MM.1S (cell line): ENCODE data around the gene METTL24.

Source experiments
- DNase-seq: peaks from one replicate; pipeline ENCODE4 v3.0.0-alpha.2; 2015
- H2AFZ ChIP-seq: fragments of 300-600 bp; sonication (generic); 2 replicates; pipeline ENCODE4 v1.6.0; 2016; ENCODE audit warnings: antibody characterized with exemption, low read length
- H3F3A ChIP-seq: fragments of 300-600 bp; sonication (generic); 2 replicates; pipeline ENCODE4 v1.6.1; 2016; ENCODE audit warnings: mild to moderate bottlenecking, antibody characterized with exemption, low read length, moderate library complexity, mixed read lengths; ENCODE audit not compliant: insufficient read depth
- H3K27ac ChIP-seq: fragments of 300-600 bp; sonication (generic); 2 replicates; pipeline ENCODE4 v1.5.1; 2016; ENCODE audit warnings: mild to moderate bottlenecking, low read length
- H3K27me3 ChIP-seq: fragments of 300-600 bp; sonication (generic); replicated peaks from 2 replicates; pipeline ENCODE4 v1.6.0; 2016; ENCODE audit warnings: low read length; ENCODE audit not compliant: insufficient read depth
- H3K36me3 ChIP-seq: fragments of 300-600 bp; sonication (generic); replicated peaks from 2 replicates; pipeline ENCODE4 v1.6.1; 2016; ENCODE audit warnings: mild to moderate bottlenecking, low read length, mixed read lengths; ENCODE audit not compliant: insufficient read depth
- H3K4me1 ChIP-seq: fragments of 300-600 bp; sonication (generic); 2 replicates; pipeline ENCODE4 v1.6.1; 2016; ENCODE audit warnings: low read length, mixed read lengths
- H3K4me2 ChIP-seq: fragments of 300-600 bp; sonication (generic); 2 replicates; pipeline ENCODE4 v1.6.0; 2016; ENCODE audit warnings: low read depth, low read length
- H3K4me3 ChIP-seq: fragments of 300-600 bp; sonication (generic); 2 replicates; pipeline ENCODE4 v1.5.1; 2016; ENCODE audit warnings: low read length, mixed read lengths
- H3K79me2 ChIP-seq: fragments of 300-600 bp; sonication (generic); 2 replicates; pipeline ENCODE4 v1.6.1; 2016; ENCODE audit warnings: mixed run types, low read length, mixed read lengths
- H3K9ac ChIP-seq: fragments of 300-600 bp; sonication (generic); 2 replicates; pipeline ENCODE4 v1.6.1; 2016; ENCODE audit warnings: low read length, mixed read lengths
- H3K9me2 ChIP-seq: fragments of 300-600 bp; sonication (generic); replicated peaks from 2 replicates; pipeline ENCODE4 v1.6.1; 2016; ENCODE audit warnings: mild to moderate bottlenecking, low read length, mixed read lengths; ENCODE audit not compliant: insufficient read depth
- H3K9me3 ChIP-seq: fragments of 300-600 bp; sonication (generic); replicated peaks from 2 replicates; pipeline ENCODE4 v1.6.1; 2016; ENCODE audit warnings: mild to moderate bottlenecking, low read length, mixed read lengths; ENCODE audit not compliant: insufficient read depth
- H4K20me1 ChIP-seq: fragments of 300-600 bp; sonication (generic); 2 replicates; pipeline ENCODE4 v1.6.1; 2016; ENCODE audit warnings: mild to moderate bottlenecking, low read length, moderate library complexity, mixed read lengths; ENCODE audit not compliant: insufficient read depth
- EZH2 ChIP-seq: fragments of 300-600 bp; sonication (generic); optimal IDR thresholded peaks from 2 replicates; pipeline ENCODE3; 2017; ENCODE audit warnings: low read depth, mild to moderate bottlenecking, antibody characterized with exemption, low read length, mixed read lengths
- EZH2phosphoT487 ChIP-seq: fragments of 300-600 bp; sonication (generic); IDR thresholded peaks from 2 replicates; pipeline ENCODE4 v1.6.1; 2018; ENCODE audit warnings: antibody characterized with exemption, low read length
- TF ChIP-seq, protein P1 (sequence below): fragments of 300-600 bp; sonication (generic); IDR thresholded peaks from 2 replicates; pipeline ENCODE4 v1.5.1; 2016; ENCODE audit warnings: antibody characterized with exemption, low read length, mixed read lengths

Gene METTL24

DNA sequence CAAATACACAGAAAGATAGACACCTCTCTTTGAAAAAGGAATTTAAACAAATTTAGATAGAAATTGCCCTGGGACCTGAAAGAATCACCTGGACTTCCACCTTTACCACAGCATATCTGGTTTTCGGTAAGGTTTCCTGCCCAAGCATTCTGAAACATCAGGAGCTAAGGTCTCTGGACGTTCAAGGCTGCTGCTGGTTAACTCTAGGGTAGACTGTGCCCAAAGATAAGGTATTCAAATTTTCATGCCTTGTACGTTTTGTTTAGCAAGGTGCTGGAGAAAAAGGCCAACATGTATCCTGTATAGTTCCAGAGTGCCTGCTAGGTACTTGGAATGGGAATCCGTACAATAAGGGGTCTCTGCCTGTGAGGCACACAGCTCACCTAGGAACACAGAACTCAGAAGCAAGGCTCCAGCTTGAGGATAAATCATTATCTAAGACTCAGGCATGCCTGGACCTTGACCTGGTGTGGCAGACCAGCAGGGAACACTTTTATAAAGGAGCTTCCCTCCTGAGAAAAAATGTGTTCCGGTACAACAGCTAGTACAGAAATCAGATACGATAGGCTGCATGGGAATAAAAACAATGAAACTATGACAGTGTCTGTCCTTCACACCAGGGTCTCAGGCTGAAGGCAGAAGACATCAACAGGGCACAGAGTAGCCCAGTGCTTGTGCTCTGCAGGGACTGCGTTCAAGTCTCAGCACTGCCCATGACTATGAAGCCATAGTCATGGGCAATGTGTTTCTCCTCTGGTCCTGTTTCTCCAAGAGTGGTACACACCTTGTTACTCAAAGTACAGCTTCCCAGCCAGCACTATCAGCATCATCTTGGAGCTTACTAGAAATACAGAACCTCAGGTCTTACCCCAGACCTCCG lies 70.4 kb downstream of the METTL24 start:
- Histone ChIP-seq H3K9me3 (no peaks in the 10 kb centered on the region), H3F3A (no peaks in the 10 kb centered on the region), H3K4me1 (no peaks in the 10 kb centered on the region), H3K4me2 (no peak overlapping the region), H3K9me2 (no peaks in the 10 kb centered on the region), H3K79me2 (no peaks in the 10 kb centered on the region), H3K27me3 (no peaks in the 10 kb centered on the region), H3K36me3 (no peaks in the 10 kb centered on the region), H2AFZ (no peak overlapping the region), H3K9ac (no peak overlapping the region), H4K20me1 (no peaks in the 10 kb centered on the region), H3K27ac (no peak overlapping the region), H3K4me3 (no peak overlapping the region)
- TF ChIP-seq EZH2 (no peak), EZH2phosphoT487 (no peak)
- TF ChIP-seq, protein P1, sequence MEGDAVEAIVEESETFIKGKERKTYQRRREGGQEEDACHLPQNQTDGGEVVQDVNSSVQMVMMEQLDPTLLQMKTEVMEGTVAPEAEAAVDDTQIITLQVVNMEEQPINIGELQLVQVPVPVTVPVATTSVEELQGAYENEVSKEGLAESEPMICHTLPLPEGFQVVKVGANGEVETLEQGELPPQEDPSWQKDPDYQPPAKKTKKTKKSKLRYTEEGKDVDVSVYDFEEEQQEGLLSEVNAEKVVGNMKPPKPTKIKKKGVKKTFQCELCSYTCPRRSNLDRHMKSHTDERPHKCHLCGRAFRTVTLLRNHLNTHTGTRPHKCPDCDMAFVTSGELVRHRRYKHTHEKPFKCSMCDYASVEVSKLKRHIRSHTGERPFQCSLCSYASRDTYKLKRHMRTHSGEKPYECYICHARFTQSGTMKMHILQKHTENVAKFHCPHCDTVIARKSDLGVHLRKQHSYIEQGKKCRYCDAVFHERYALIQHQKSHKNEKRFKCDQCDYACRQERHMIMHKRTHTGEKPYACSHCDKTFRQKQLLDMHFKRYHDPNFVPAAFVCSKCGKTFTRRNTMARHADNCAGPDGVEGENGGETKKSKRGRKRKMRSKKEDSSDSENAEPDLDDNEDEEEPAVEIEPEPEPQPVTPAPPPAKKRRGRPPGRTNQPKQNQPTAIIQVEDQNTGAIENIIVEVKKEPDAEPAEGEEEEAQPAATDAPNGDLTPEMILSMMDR: no peak
- no peak for DNase-seq

DNA sequence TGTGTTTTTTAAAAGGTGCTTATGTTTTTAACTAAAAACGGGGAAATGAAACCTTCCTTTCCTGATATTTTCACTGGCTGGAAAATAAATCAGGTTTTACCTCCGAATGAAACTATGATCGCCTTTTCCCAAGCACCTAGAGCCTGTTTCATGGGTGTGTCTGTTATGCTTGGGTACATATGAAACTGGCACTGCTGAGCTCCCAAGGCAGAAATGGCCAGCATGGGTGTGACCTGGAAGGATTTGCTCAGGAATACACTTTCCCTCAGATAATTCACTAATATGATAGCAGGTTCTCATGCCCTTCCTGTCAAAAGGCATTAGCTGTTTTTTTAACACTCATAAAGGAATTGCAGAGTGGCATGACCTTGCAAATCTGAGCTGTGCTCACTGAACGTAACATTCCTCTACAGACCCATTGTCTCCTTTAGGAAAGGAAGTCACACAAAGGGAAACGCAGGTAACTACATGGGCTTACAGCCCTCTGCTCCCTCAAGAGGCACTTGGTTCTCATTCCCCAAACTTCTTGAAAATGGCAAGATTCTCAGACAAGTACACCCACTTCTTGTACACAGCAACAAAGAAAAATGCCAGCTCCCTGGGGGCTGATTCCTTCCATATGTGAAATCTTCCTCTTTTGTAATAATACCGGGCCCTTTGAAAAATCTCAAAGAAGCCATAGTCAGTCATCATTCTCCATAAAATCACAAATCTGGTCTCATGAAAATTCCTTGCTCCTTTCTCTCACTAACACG lies 72.7 kb downstream of the METTL24 start:
- no peak overlapping the region for H3K27ac ChIP-seq
- TF ChIP-seq EZH2phosphoT487 (no peak), EZH2 (no peak)
- TF ChIP-seq, protein P1: no peak
- no peak overlapping the region for H3K4me2 ChIP-seq
- DNase-seq: no peak
- H3K9ac ChIP-seq: no peak overlapping the region
- H3K4me1 ChIP-seq: no peaks in the 10 kb centered on the region
- no peaks in the 10 kb centered on the region for H3K9me2 ChIP-seq
- no peak overlapping the region for H3K4me3 ChIP-seq
- H4K20me1 ChIP-seq: no peaks in the 10 kb centered on the region
- no peaks in the 10 kb centered on the region for H3K27me3 ChIP-seq
- H3F3A ChIP-seq: no peaks in the 10 kb centered on the region
- no peaks in the 10 kb centered on the region for H3K9me3 ChIP-seq
- H3K36me3 ChIP-seq: no peaks in the 10 kb centered on the region
- no peaks in the 10 kb centered on the region for H3K79me2 ChIP-seq
- H2AFZ ChIP-seq: no peak overlapping the region

DNA sequence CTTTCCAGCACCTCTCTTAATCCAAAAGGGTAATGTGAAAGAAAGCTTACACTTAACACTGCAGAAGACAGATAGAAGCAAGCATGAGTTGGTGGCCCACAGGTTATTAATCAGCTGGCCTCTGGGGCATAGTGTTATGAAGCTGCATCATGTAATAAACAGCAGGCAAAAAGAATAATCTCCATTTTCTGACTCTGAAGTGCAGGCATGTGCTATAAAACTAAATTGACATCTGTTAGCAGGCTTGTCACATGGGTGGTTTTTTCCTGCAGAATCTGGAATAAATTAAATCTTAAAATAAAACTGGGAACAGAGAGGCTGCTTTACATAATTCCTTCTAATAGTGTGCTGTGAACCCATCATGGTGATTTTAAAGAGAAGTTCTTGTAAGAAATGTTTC lies 73.3 kb downstream of the METTL24 start:
- no peaks in the 10 kb centered on the region for H3K4me1 ChIP-seq
- H4K20me1 ChIP-seq: no peaks in the 10 kb centered on the region
- DNase-seq: no peak
- H3K36me3 ChIP-seq: no peaks in the 10 kb centered on the region
- H3K27me3 ChIP-seq: no peaks in the 10 kb centered on the region
- no peaks in the 10 kb centered on the region for H3K9me3 ChIP-seq
- H3F3A ChIP-seq: no peaks in the 10 kb centered on the region
- H3K9me2 ChIP-seq: no peaks in the 10 kb centered on the region
- no peak overlapping the region for H3K4me2 ChIP-seq
- H3K4me3 ChIP-seq: no peak overlapping the region
- no peak overlapping the region for H2AFZ ChIP-seq
- H3K79me2 ChIP-seq: no peaks in the 10 kb centered on the region
- TF ChIP-seq, protein P1: no peak
- no peak for TF ChIP-seq EZH2
- no peak for TF ChIP-seq EZH2phosphoT487
- no peak overlapping the region for H3K9ac ChIP-seq
- H3K27ac ChIP-seq: no peak overlapping the region
